LHCN-M2 (cell line): ENCODE results near the gene PCBP3. TPM values are rescaled to one million over a fixed set of nuclear protein-coding genes. Genes with fewer than 3 reads are reported as not detected.
A peak's percentile ranks its signal among the peaks of the same experiment; 100 is the strongest.
"Not testable (repeated sequence)": the region's sequence is repeated elsewhere in the genome, so short reads cannot be mapped to it uniquely, and the experiment has no call there.

Experiments used
- DNase-seq: peaks from one replicate; pipeline ENCODE4 v3.0.0-alpha.2; 2012; ENCODE audit warnings: low read depth
- total RNA-seq: library from RNA; depleted of rRNA; stranded (reverse); fragments of >200 nt; gene quantifications from 2 replicates; pipeline ENCODE4 v1.2.3, GENCODE V29; 2014

Gene PCBP3
- total RNA-seq, 1 experiment from 2014 or later = 3.8 TPM

GRCh38 chr21:45892916-45893739, 249.6 kb downstream of the PCBP3 start:
- no peak for DNase-seq

- peak; percentile 29 for DNase-seq
Observed at GRCh38 chr21:45893740-45894449, 250.4 kb downstream of the PCBP3 start.

GRCh38 chr21:45894450-45894825, 250.9 kb downstream of the PCBP3 start:
- peak; percentile 70 for DNase-seq

DNA sequence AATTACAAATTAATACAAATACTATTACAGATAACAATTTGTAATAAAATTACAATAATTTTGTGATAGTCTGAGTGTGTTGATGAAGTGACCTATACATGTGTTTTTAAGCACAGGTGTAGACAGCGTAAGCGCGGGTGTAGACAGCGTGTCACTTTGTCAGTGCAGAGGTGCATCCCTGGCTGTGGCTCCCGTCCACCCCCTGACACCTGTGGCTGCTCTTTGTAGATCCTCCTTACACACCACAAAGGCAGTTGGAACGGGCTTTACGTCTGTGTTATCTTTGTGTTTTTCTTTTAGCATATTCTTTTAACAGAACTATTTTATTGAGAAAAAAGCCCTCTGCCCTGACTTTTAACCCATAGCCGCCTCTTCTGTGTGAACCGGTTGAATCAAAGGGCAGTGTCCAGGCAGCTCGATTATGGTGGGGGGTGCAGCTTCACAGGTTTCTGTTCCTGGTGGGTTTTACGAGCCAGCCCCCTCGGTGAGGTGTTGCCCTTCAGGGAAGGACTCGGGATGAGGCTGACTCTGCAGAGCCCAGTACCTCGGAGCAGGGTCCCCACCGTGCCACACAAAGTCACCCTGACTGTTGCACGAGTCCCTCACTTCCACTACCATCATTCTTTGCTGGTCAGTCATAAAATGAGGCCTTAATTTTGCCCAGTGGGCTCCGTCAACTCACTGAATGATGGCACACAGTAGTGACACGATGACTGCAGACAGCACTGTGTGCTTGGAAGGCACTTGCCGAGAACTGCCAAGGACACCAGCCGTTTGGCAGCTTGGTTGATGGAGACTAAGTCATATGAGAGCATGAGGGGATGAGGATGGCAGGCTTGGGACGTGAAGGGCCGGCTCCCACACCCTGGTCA, 251.6 kb downstream of the PCBP3 start:
- DNase-seq = no peak

GRCh38 chr21:45895778-45896370, 252.3 kb downstream of the PCBP3 start:
- no peak for DNase-seq

DNA sequence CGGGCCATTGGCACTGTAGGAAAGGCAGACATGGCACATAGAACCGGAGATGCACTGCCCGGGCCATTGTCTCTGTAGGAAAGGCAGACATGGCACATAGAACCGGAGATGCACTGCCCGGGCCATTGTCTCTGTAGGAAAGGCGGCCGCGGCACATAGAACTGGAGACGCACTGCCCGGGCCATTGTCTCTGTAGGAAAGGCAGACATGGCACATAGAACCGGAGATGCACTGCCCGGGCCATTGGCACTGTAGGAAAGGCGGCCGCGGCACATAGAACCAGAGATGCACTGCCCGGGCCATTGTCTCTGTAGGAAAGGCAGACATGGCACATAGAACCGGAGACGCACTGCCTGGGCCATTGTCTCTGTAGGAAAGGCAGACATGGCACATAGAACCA, 252.9 kb downstream of the PCBP3 start:
- DNase-seq = not testable (repeated sequence)

- no peak for DNase-seq
Observed at GRCh38 chr21:45897191-45898027, 253.9 kb downstream of the PCBP3 start.

GRCh38 chr21:45898028-45898350, 254.5 kb downstream of the PCBP3 start:
- no peak for DNase-seq

DNA sequence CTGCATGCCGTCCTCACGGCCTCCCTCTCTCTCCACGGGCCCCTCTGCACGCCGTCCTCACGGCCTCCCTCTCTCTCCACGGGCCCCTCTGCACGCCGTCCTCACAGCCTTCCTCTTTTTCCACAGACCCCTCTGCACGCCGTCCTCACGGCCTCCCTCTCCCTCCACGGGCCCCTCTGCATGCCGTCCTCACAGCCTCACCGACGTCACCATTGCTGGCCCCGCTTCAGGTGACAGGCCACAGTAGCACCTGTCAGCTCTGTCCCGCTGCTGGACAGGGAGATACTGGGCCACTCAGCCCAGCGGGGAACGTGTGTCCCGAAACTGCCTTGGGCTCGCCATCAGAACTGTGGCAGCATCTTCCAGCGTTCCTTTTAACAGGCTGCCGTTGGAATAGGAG, 255.3 kb downstream of the PCBP3 start:
- no peak for DNase-seq

DNA sequence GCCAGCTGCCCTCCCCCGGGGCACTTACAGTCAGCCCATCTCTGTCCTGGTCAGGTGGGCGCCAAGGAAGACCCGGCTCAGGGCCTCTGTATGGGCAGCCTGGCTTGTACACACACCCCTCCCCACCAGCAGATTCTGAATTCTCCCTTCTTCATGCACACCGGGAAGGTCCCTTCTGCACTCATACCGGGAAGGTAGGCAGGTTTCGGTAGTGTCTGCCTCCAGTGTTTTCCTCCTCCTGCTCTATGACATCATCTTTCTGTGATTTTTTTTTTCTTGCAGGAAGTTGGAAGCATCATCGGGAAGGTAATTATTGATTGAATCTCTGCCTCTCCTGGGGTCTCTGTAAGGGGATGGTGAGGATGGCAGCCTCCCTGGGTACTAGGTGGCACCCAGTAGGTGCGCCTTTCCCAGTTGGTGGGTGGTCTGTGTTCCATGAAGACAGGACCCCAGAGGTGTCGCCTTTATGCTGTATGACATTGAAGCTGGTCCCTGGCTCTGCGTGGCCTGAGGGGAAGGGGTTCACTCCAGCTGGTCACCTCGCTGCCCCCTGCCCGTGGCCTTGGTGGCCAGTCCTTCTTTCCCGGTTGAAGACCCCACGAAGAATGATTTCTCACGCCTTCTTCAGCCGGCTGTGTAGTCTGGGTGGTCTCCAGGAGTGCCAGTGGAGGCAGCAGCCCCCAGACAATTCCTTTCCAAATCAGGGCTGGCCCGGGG, 255.9 kb downstream of the PCBP3 start:
- no peak for DNase-seq

DNA sequence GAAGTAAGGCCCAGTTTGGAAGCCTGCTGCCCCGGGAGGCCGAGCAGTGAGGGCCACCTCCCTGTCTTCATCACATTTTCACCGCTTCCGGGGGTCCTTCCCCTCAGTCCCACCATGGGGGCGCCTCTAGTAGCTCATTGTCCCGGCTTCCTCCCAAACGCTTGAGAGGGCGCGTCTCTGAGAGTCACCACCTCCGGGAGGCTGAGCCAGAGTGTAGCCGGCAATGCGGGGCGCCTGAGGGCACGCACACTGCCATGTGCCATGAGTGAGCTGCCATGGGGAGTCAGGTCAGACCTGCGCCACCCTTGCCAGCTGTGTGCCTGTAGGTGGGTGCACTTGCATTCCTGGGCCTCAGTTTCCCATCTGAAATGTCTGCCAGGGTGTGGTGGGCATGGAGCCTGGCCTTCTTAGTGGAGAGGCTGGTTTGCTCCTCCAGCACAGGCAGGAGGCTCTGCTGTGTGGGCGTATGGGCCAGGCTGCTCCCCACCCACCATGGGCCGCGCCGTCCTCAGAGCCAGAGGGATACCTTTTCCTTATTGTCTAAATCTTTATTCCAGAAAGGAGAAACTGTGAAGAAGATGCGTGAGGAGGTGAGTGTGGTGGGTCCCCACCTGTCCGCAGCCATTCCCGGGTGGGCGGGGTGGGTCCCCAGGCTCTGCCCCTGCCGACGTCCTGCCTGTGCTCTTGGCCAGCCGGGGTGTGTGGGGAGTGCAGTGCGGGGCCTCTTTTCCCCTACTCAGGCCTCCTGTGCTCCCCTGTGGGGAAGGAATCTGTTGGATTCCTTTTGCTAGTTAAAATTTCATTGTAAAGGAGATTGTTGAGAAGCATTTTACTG, 256.7 kb downstream of the PCBP3 start:
- DNase-seq = no peak

- DNase-seq = no peak
Observed at GRCh38 chr21:45901061-45901690, 257.7 kb downstream of the PCBP3 start.

DNA sequence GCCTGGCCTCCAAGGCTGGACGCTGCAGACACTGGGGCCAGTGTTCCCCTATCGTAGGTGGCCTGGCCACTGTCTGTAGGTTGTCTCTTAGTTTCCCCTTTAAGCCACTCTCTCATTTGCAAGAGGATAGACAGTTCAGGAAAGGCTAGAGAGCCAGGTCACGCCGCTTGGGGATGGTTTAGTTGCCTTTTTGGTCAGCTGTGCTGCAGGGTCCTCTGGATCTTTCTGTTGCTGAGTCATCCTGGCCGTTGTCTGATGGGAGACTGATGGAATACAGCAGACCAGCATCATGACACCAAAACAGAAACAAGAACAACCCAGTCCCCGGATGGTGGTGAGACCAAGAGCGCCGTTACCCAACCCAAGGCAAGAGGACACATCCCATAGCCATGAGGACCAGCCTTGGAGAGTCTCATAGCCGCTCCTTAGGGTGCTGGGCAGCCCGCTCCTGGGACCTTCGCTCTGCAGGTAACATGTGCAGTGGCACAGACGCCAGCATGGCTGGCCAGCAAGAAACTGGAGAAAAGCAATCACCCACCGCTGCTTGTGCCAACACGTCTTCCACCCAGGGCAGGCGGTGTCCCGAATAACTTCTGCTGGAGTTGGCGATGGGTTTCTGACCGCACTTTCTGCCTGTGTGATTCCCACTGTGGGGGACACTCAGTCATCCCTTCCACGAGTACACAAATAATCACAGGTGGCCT, 258.9 kb downstream of the PCBP3 start:
- no peak for DNase-seq

DNA sequence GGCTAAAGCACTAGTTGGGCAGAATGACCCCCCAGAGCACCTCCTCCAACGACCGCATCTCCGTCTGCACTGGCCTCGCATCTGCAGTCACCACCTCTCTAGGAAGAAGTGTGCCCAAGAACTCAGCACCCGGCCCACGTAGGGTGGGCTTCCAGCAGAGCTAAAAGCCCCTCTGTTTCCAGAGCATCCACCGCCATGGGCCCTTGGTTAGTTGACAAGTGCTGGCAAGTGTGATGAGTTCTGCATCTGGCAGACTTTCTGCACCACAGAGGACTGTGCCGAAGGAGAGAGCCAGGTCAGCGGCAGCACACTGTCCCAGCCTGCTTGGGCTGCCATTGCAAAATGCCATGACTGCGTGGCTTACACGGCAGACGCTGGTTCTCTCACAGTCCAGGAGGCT, 261.7 kb downstream of the PCBP3 start:
- no peak for DNase-seq

- no peak for DNase-seq
Observed at GRCh38 chr21:45906196-45906805, 262.8 kb downstream of the PCBP3 start.

GRCh38 chr21:45906859-45907258, 263.3 kb downstream of the PCBP3 start:
- DNase-seq = no peak

GRCh38 chr21:45908536-45909237, 265.2 kb downstream of the PCBP3 start:
- no peak for DNase-seq
